ENCODE measurements around the gene CRYBB3.

Gene CRYBB3

GRCh38 chr22:25170426-25170980 is 29.2 kb upstream of the CRYBB3 start:
- H3K27me3 ChIP-seq (ENCODE audit: low read depth, low read length): peaks cover 21% of the 10 kb centered on the region
- H3K4me2 ChIP-seq (ENCODE audit: low read length): no peak overlapping the region
- TF ChIP-seq EZH2phosphoT487 (IDR thresholded peaks at IDR 0.05; ENCODE audit: low read depth): no peak
- no peak for TF ChIP-seq CTCF (IDR thresholded peaks at IDR 0.05; ENCODE audit: low read depth, low read length)
- no peaks in the 10 kb centered on the region for H3K4me1 ChIP-seq (ENCODE audit: low read length)
- H3K9ac ChIP-seq (ENCODE audit: low read length): no peak overlapping the region
- H4K20me1 ChIP-seq (ENCODE audit: insufficient read depth, low read length): no peaks in the 10 kb centered on the region
- H3K36me3 ChIP-seq (replicated peaks; ENCODE audit: low read depth, low read length): no peaks in the 10 kb centered on the region
- H3K79me2 ChIP-seq (ENCODE audit: low read length): no peaks in the 10 kb centered on the region
- H3K9me3 ChIP-seq (ENCODE audit: insufficient read depth, low read length): no peaks in the 10 kb centered on the region
- H3K27ac ChIP-seq (ENCODE audit: low read length): no peak overlapping the region
- no peak overlapping the region for H3K4me3 ChIP-seq (ENCODE audit: low read length)
- H2AFZ ChIP-seq (ENCODE audit: low read depth, low read length): no peak overlapping the region

- no peaks in the 10 kb centered on the region for H3K4me1 ChIP-seq (ENCODE audit: low read length)
- peaks cover 13% of the 10 kb centered on the region for H3K27me3 ChIP-seq (ENCODE audit: low read depth, low read length)
- no peaks in the 10 kb centered on the region for H4K20me1 ChIP-seq (ENCODE audit: insufficient read depth, low read length)
- H2AFZ ChIP-seq (ENCODE audit: low read depth, low read length): no peak overlapping the region
- no peaks in the 10 kb centered on the region for H3K36me3 ChIP-seq (replicated peaks; ENCODE audit: low read depth, low read length)
- H3K79me2 ChIP-seq (ENCODE audit: low read length): no peaks in the 10 kb centered on the region
- no peak overlapping the region for H3K27ac ChIP-seq (ENCODE audit: low read length)
- no peak overlapping the region for H3K9ac ChIP-seq (ENCODE audit: low read length)
- no peak overlapping the region for H3K4me3 ChIP-seq (ENCODE audit: low read length)
- no peak overlapping the region for H3K4me2 ChIP-seq (ENCODE audit: low read length)
- no peaks in the 10 kb centered on the region for H3K9me3 ChIP-seq (ENCODE audit: insufficient read depth, low read length)
- TF ChIP-seq EZH2phosphoT487 (IDR thresholded peaks at IDR 0.05; ENCODE audit: low read depth): no peak
- TF ChIP-seq CTCF (IDR thresholded peaks at IDR 0.05; ENCODE audit: low read depth, low read length): peak; percentile 77
Measured at GRCh38 chr22:25172153-25172552, 27.5 kb upstream of the CRYBB3 start.

GRCh38 chr22:25174156-25174887 is 25.3 kb upstream of the CRYBB3 start:
- H3K36me3 ChIP-seq (replicated peaks; ENCODE audit: low read depth, low read length): no peaks in the 10 kb centered on the region

More at GRCh38 chr22:25174156-25174887, 25.3 kb upstream of the CRYBB3 start:
- Histone ChIP-seq H3K27ac (ENCODE audit: low read length) (no peak overlapping the region), H3K9ac (ENCODE audit: low read length) (no peak overlapping the region), H2AFZ (ENCODE audit: low read depth, low read length) (no peak overlapping the region), H3K27me3 (ENCODE audit: low read depth, low read length) (peaks cover 4% of the 10 kb centered on the region), H3K9me3 (ENCODE audit: insufficient read depth, low read length) (0 out of 2 replicates have a peak, but pooled peaks cover under 1% of the 10 kb centered on the region), H3K4me3 (ENCODE audit: low read length) (no peak overlapping the region), H3K4me2 (ENCODE audit: low read length) (no peak overlapping the region), H3K79me2 (ENCODE audit: low read length) (no peaks in the 10 kb centered on the region), H4K20me1 (ENCODE audit: insufficient read depth, low read length) (no peaks in the 10 kb centered on the region), H3K4me1 (ENCODE audit: low read length) (no peaks in the 10 kb centered on the region)
- no peak for TF ChIP-seq EZH2phosphoT487 (IDR thresholded peaks at IDR 0.05; ENCODE audit: low read depth)
- TF ChIP-seq CTCF (IDR thresholded peaks at IDR 0.05; ENCODE audit: low read depth, low read length): no peak

Data from OCI-LY3 (cell line).